K562 (cell line): Measurements from ENCODE around the gene SNX14. TPM values are rescaled to one million over a fixed set of nuclear protein-coding genes. Genes with fewer than 3 reads are reported as not detected.

Experiments
- ELF1 ChIP-seq: fragments of 200-800 bp; sonication (Bioruptor generic); IDR thresholded peaks from 2 replicates; pipeline ENCODE4 v1.6.1; 2016; ENCODE audit warnings: missing genetic modification characterization, missing compliant biosample characterization
- GABPA ChIP-seq: fragments of 200-800 bp; sonication (Bioruptor generic); conservative IDR thresholded peaks from 2 replicates; pipeline ENCODE4 v1.6.1; 2016; ENCODE audit warnings: low read depth, missing genetic modification characterization, missing compliant biosample characterization
- HEY1 ChIP-seq: fragments of 250-450 bp; sonication (Bioruptor Pico); IDR thresholded peaks from 2 replicates; pipeline ENCODE4 v1.5.0; 2020; ENCODE audit warnings: mild to moderate bottlenecking, moderate library complexity, borderline replicate concordance
- JUNB ChIP-seq: fragments of 450-650 bp; formaldehyde crosslinking; conservative IDR thresholded peaks from 2 replicates; pipeline ENCODE4 v1.4.0; 2020; ENCODE audit warnings: mild to moderate bottlenecking
- MEF2D ChIP-seq: conservative IDR thresholded peaks from 2 replicates; pipeline ENCODE4 v1.6.1; 2016; ENCODE audit warnings: low read depth, missing genetic modification characterization, missing compliant biosample characterization
- NFATC3 ChIP-seq: fragments of 450-650 bp; IDR thresholded peaks from 2 replicates; pipeline ENCODE4 v1.6.1; 2017; ENCODE audit warnings: mild to moderate bottlenecking
- PTTG1 ChIP-seq: fragments of 450-650 bp; IDR thresholded peaks from 2 replicates; pipeline ENCODE4 v1.6.1; 2016; ENCODE audit warnings: low read depth, mild to moderate bottlenecking, missing genetic modification characterization, missing compliant biosample characterization
- SMAD4 ChIP-seq: fragments of 250-450 bp; sonication (Bioruptor Pico); conservative IDR thresholded peaks from 2 replicates; pipeline ENCODE4 v1.8.0; 2021; ENCODE audit warnings: inconsistent platforms, mild to moderate bottlenecking, moderate library complexity
- SMARCE1 ChIP-seq: fragments of 450-650 bp; IDR thresholded peaks from 2 replicates; pipeline ENCODE4 v1.7.1; 2016; ENCODE audit warnings: mild to moderate bottlenecking
- ZNF174 ChIP-seq: fragments of 250-450 bp; sonication (Bioruptor Pico); IDR thresholded peaks from 2 replicates; pipeline ENCODE4 v1.4.0; 2020; ENCODE audit warnings: mild to moderate bottlenecking
- ZNF263 ChIP-seq: sonication (generic); formaldehyde crosslinking; IDR thresholded peaks from 2 replicates; pipeline ENCODE4 v1.8.0; 2022; ENCODE audit warnings: mild to moderate bottlenecking, missing genetic modification reagents, borderline replicate concordance
- ZNF384 ChIP-seq: IDR thresholded peaks from 2 replicates; pipeline ENCODE4 v1.6.1; 2012; ENCODE audit warnings: low read depth, low read length, improper control_type of control experiment
- ZNF695 ChIP-seq: fragments of 450-650 bp; formaldehyde crosslinking; IDR thresholded peaks from 2 replicates; pipeline ENCODE4 v1.4.0; 2020; ENCODE audit warnings: mild to moderate bottlenecking, moderate library complexity
- polyA plus RNA-seq, 8 experiments: library from polyadenylated mRNA; depleted of rRNA in 4 of 8; stranded (reverse) in 5 of 8; unstranded in 3 of 8; fragments of >200 nt; fragmentation: Nextera tagmentation in 2 of 8; fragmentation: Illumina TruSeq in 1 of 8; extraction: Ambion mirVana in 2 of 8; extraction: Trizol in 1 of 8; gene quantifications; 2 replicates each; pipeline versions ENCODE4 v1.2.1 to v1.2.3, GENCODE V29; 2011 to 2014; ENCODE audit warnings: inconsistent platforms in 1 of 8, missing spikeins in 1 of 8
- total RNA-seq, 7 experiments: library from RNA; depleted of rRNA in 6 of 7; stranded (reverse); fragments of >200 nt in 6 of 7; fragmentation: Illumina TruSeq in 2 of 7; extraction: Trizol in 2 of 7; gene quantifications; 2 replicates each; pipeline versions ENCODE4 v1.2.1 to v1.2.3, GENCODE V29; 2011 to 2021; ENCODE audit warnings: low replicate concordance in 1 of 7
- TF ChIP-seq, protein P1 (sequence below), 2 experiments: fragments of 450-650 bp in 1 of 2; sonication (generic) in 1 of 2; formaldehyde crosslinking in 1 of 2; IDR thresholded peaks in 1 of 2; conservative IDR thresholded peaks in 1 of 2; 2 replicates each; pipeline versions ENCODE4 v1.6.1 to v1.8.1; 2016 to 2023; ENCODE audit warnings: mild to moderate bottlenecking in 2 of 2, moderate library complexity in 2 of 2, inconsistent platforms in 1 of 2, missing genetic modification reagents in 1 of 2
- TF ChIP-seq, protein P2 (sequence below): fragments of 200-400 bp; formaldehyde crosslinking; IDR thresholded peaks from 2 replicates; pipeline ENCODE4 v1.6.1; 2017; ENCODE audit warnings: mild to moderate bottlenecking, low read depth, low read length, moderate library complexity
- TF ChIP-seq, protein P3 (sequence below): sonication (generic); formaldehyde crosslinking; IDR thresholded peaks from 2 replicates; pipeline ENCODE4 v1.8.0; 2022; ENCODE audit warnings: missing genetic modification reagents, mild to moderate bottlenecking, borderline replicate concordance
- TF ChIP-seq, protein P4 (sequence below): sonication (generic); formaldehyde crosslinking; IDR thresholded peaks from 2 replicates; pipeline ENCODE4 v1.8.0; 2023; ENCODE audit warnings: mild to moderate bottlenecking, missing genetic modification reagents

The SNX14 gene
- total and polyA plus RNA-seq, 9 of the 15 experiments (the other 6 are each of a cell fraction or from before 2014, with no cell fraction given): 46.5 to 140 (median 71.2) TPM

GRCh38 chr6:85642774-85643536 is 49.3 kb upstream of the SNX14 start, which contains the start of gene SYNCRIP (continued):
- TF ChIP-seq, protein P1, sequence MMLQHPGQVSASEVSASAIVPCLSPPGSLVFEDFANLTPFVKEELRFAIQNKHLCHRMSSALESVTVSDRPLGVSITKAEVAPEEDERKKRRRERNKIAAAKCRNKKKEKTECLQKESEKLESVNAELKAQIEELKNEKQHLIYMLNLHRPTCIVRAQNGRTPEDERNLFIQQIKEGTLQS (IDR thresholded peaks at IDR 0.05): no peak; the same call in 1 of the 2 replicates
- TF ChIP-seq, protein P1 (CRISPR knock-in tag; conservative IDR thresholded peaks at IDR 0.05): 0 out of 2 replicates have a peak, but pooled peaks have one; percentile 42
- TF ChIP-seq MEF2D (tag) (no peak; the same call in 1 of the 2 replicates), ELF1 (tag) (no peak), ZNF384 (no peak), GABPA (tag) (peak; percentile 80), SMAD4 (CRISPR knock-in tag) (no peak; the same call in none of the 2 replicates), JUNB (CRISPR knock-in tag) (no peak), NFATC3 (no peak), ZNF263 (CRISPR knock-in tag) (peak; percentile 90), ZNF174 (CRISPR knock-in tag) (no peak), PTTG1 (tag) (no peak), ZNF695 (CRISPR knock-in tag) (no peak), HEY1 (CRISPR knock-in tag) (no peak), SMARCE1 (0 out of 2 replicates have a peak, but pooled peaks have one; percentile 62)
- TF ChIP-seq, protein P2, sequence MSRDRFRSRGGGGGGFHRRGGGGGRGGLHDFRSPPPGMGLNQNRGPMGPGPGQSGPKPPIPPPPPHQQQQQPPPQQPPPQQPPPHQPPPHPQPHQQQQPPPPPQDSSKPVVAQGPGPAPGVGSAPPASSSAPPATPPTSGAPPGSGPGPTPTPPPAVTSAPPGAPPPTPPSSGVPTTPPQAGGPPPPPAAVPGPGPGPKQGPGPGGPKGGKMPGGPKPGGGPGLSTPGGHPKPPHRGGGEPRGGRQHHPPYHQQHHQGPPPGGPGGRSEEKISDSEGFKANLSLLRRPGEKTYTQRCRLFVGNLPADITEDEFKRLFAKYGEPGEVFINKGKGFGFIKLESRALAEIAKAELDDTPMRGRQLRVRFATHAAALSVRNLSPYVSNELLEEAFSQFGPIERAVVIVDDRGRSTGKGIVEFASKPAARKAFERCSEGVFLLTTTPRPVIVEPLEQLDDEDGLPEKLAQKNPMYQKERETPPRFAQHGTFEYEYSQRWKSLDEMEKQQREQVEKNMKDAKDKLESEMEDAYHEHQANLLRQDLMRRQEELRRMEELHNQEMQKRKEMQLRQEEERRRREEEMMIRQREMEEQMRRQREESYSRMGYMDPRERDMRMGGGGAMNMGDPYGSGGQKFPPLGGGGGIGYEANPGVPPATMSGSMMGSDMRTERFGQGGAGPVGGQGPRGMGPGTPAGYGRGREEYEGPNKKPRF: no peak
- TF ChIP-seq, protein P3, sequence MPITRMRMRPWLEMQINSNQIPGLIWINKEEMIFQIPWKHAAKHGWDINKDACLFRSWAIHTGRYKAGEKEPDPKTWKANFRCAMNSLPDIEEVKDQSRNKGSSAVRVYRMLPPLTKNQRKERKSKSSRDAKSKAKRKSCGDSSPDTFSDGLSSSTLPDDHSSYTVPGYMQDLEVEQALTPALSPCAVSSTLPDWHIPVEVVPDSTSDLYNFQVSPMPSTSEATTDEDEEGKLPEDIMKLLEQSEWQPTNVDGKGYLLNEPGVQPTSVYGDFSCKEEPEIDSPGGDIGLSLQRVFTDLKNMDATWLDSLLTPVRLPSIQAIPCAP (CRISPR knock-in tag): no peak
- TF ChIP-seq, protein P4, sequence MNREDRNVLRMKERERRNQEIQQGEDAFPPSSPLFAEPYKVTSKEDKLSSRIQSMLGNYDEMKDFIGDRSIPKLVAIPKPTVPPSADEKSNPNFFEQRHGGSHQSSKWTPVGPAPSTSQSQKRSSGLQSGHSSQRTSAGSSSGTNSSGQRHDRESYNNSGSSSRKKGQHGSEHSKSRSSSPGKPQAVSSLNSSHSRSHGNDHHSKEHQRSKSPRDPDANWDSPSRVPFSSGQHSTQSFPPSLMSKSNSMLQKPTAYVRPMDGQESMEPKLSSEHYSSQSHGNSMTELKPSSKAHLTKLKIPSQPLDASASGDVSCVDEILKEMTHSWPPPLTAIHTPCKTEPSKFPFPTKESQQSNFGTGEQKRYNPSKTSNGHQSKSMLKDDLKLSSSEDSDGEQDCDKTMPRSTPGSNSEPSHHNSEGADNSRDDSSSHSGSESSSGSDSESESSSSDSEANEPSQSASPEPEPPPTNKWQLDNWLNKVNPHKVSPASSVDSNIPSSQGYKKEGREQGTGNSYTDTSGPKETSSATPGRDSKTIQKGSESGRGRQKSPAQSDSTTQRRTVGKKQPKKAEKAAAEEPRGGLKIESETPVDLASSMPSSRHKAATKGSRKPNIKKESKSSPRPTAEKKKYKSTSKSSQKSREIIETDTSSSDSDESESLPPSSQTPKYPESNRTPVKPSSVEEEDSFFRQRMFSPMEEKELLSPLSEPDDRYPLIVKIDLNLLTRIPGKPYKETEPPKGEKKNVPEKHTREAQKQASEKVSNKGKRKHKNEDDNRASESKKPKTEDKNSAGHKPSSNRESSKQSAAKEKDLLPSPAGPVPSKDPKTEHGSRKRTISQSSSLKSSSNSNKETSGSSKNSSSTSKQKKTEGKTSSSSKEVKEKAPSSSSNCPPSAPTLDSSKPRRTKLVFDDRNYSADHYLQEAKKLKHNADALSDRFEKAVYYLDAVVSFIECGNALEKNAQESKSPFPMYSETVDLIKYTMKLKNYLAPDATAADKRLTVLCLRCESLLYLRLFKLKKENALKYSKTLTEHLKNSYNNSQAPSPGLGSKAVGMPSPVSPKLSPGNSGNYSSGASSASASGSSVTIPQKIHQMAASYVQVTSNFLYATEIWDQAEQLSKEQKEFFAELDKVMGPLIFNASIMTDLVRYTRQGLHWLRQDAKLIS (CRISPR knock-in tag): no peak
